Measurements from ENCODE around the gene EPB41L2.

The EPB41L2 gene

DNA sequence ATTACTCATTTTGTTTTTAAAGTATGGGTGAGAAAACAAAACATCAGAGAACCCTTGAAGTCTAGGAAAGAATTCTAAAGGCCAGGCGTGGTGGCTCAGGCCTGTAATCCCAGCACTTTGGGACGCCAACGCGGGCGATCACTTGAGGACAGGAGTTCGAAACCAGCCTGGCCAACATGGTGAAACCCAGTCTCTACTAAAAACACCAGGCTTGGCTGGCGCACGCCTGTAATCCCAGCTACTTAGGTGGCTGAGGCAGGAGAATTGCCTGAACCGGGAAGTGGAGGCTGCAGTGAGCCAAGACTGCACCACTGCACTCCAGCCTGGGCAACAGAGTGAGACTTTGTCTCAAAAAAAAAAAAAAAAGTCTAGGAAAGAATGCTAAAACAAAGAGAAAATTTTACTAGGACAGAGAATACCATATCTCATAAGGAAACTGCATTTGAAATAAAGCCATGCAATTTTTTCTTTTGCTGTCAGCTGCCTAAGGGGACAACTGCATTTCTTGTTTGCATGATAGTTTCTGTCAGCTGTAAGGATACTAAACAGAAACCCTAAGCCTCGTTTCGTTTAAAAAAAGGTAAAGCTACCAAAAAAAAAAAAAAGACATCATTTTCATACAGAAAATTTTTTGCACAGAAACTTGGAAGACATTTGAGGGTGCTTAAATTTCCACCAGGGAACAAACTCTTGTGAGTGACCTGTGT is 203.7 kb downstream of the EPB41L2 start:
- no peak for DNase-seq

DNA sequence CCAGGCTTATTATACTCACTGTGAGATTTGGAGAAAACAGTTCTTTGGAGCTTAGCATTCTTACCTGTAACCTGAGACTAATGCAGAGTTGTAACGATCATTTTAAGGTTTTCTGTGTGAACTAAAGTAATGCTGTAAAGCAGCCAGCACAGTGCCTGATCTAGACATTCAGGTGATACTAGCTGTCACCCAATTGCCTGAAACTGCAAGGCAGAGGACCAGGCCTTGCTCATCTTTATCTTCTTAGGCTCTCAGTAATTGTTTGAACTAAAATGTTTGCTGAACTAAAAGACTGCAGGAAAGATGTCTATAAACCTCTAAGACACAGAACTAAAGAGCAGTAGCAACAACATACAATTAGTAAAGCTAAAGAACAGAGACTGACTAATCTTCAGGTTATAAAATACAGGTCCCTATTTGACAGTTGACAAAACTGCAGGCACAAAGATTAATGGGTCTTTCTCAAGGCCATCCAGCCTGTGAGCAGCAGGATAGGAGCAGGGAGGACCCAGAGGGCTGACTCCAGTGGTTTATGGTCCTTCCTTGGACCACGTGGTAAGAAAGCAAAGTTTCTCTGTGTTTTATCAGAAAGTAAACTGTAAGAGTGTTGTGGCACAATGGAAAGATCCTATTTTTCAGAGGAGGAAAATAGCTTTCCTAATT is 204.4 kb downstream of the EPB41L2 start:
- DNase-seq = no peak

DNA sequence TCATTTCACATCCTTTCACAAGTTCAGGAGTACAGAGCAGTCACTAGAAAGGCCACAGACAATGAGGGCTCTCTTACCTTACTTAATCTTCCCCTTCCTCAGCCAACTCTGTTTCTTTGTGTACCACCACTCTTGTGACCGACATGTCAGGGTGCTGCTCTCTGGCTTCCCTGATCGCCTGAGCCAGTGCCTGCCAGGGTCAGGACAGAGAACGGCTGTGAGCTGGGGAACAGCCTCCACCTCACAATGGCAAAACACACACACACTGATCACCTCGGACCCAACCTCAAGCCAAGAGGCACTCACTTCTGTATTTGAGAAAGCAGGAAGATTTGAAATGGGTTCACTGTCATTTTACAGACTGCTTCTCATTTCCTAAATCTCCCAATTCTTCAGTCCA is 205.0 kb downstream of the EPB41L2 start:
- no peak for DNase-seq

DNA sequence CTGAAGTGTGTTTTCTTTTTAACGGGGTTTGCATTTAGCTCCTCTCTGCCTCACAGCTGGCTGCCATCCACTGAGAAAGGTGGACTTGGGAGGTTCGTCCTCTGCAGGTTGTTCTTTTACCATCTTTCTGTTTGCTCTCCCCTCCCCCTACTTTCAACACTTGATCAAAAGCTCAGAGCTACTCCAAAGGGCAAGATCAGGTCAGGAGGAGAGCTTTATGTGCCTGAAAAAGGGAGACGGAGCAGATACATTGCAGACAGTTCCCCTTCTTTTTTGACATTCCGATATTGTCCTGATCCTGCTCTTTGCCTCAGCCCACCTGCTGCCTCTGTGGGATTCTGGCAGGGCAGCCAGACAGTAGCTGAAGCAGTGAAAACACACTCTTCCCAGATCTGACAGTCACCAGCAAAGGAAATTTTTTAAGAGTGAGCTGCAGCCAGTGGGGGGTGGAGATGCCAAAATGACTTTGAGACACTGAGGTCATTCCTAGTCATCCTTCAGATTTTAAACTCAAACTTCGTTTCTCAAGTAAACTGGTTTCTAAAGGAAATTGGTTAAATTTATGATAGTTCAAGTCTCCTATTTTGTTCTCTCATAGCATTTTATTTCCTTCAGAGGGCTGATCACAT is 209.4 kb downstream of the EPB41L2 start:
- no peak for DNase-seq

DNA sequence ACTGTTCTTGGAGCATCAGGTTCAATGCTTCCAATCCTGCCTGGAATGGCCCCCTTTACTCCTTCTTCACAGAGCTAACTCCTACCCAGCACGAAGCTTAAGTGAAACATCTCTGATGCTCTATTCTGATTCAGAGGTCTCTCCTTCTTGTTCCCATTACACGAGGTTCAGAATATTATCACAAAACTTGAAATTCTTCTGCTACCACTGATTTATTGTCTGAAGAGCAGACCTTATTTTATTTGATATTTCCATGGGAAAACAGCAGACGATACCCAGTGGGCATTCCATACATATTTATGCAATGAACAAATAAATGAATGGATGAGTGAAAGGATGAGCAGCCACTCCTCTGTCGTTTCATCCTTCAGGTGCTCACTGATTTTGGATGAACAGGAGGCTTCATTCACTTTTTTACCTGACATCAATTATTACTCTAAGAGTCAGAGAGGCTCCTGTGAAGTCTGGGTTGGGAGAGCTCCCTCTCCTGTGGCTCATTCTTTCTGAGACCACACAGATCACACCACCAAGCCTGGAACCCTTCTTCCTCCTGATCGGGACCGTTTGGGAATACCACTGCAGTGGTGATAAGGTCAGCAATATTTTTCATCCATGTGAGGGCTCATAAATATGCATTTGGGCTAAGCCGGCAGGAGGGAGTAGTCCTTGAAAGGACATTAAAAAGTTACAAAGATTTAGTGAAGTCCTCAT is 210.0 kb downstream of the EPB41L2 start:
- no peak for DNase-seq

DNA sequence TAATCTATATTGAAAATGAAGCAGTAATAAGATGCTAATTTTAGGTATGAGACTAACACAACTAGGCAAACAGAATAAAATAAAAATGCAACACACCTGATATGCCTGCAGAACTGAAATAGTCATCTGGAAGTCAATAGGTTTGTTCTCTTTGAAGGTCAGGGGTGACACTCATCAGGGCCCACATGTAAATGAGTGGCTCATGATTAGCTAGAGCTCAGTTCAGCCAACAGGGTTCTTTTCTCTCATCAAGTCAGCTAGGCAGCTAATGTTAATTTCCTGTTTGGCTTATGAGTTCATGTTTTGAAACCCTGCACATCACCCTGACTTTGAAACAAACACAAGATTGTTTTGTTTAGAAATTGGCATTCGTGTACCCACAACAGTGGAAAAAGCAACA is 212.0 kb downstream of the EPB41L2 start:
- no peak for DNase-seq

DNA sequence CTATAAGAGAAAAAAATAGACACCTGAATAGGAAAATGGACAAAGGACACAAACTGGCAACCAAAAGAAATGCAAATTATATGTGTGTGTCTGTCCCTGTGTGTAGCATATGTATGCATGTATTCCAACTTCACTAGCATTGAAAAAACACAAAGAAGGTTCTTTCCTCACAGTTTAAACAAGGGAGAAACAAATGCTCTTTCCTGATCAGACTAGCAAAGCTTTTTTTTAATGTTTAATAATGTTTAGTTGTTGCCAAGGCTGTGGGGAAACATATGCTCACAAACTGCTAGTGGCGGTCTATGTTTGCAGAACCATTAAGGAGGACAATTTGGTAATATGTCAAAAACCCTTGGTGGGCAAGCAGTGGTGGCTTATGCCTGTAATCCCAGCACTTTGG is 213.5 kb downstream of the EPB41L2 start:
- no peak for DNase-seq

DNA sequence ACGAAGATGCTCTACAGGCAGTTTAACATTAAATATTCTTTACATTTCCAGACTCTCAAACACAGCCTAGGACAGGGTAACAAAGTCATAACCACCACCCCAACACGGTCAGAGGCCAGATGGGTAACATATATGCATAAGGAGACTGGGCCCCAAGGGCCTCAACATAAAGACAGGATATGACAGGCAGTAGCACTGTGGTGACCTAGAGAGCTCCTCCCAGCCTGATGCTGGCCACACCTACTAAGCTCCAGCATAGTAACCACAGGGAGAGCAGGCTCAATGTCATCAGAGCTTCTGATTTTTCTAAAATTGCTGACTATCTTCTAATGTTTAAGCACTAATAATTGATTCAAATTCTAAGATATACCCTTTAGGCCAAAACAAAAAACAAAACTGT is 214.1 kb downstream of the EPB41L2 start:
- DNase-seq = no peak

DNA sequence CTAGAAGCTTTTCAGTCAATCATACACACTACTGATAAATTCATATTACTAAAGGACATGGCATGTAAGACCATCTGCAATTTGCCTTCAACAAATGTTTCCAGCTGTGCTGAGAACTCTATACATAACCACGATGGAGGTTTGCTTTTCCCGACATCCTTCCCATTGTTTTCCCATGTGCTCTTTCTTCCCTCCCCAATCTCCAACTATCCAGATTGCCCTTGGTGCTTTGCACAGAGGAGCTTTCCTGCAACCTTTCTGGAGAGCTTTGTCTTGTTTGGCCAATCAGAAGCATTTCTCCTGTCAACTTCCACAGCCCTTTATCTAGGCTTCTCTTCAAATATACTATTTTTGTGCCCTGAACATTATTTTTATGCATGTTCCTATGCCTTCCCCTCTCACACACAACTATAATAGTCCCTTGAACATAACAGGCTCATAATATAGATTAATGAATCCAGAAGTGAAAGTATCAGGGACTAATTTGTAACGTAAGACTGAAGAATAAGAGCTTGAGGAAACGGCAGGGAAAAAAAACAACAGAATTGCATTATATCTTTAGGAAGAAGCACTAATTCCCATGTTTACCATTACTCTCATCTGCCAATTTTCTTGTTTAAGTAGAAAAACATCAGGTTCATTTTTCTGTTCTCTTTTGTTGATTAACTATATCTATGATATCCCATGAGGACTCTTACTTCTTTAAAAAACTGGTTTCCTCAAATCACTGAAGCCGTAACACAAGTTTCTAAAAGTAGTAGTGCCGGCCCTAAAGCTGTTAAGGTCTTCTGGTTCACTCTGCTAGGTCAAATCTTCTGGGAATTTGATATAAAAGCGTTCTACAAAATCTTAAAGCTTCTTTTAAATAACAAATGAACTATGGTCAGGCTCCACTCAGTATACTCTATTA is 215.8 kb downstream of the EPB41L2 start:
- DNase-seq = no peak

DNA sequence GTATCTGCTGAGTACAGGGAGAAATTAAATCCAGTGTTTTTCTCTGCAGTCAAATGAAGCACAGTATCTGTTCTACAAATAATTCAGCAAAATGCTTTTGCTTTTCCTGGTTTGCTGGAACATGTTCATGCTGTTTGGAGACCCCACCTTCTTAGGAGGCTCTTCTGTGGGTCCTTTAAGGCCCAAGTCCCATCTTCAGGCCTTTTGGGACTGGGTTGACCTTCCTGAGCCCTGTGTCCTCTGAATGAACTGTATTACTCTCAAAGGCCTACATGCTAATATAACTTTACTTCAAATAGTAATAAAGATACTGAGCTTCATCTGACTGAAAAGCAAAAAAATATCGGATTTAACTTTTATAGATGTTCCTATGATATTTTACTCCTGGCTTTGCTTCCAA is 216.5 kb downstream of the EPB41L2 start:
- DNase-seq = no peak

DNA sequence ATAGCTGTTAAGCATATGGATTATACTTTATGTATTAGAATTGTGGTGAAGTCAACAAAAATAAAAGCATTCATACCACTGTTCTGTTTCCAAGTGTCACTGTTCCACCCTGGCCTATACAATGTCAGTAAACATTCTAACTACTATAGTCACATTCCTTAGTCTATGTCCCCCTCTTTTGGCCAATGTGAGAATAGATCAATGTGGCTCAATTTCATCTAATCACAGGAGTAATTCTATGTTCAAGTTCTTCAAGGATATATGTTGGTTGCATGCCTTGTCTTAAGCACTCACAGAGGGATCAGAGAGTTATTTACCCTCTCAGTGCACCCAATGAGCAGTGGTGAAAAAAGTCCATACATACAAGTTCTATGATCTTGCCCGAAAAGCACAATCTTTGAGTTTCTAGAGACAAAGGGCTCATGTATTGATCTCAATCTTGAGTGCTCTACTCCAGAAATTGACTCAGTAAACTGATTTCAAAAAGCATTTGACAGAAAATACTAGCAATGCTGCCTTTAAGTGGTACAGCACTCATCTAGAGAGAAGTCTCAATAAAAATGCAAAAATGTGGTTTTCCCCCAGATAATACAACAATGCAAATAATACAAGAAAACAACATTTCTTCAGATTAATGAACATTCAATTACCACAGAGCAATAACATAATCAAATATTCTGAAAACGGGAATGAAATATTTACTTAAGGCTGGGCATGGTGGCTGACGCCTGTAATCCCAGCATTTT is 219.3 kb downstream of the EPB41L2 start:
- DNase-seq = peak; percentile 77

DNA sequence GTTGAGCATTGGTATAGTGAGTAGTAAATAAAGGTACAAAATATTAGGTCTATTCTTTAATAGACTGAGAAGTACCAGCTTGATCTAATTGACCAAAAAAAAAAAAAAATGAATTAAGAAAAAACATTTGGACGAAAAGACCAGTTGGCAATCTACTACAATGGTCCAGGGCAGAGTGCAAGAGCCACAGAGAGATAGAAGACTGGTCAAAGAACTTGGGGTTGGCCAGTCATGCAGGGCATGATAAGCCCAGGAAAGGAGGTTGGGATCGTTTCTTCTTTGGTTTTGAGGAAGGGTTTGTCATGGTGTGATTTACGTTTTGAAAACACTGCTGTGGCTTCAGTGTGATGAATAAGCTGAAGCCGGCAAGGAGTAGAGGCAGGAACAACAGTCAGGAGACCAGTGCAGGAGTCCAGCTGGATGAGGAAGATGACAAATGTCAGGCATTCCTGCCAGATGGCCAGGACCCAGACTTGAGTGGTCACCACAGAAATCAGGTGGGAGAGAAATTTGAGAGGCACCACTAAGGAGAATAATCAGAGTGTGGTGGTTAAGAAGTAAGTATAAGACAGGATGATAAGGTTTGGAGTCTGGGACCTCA is 221.8 kb downstream of the EPB41L2 start:
- DNase-seq = no peak

DNA sequence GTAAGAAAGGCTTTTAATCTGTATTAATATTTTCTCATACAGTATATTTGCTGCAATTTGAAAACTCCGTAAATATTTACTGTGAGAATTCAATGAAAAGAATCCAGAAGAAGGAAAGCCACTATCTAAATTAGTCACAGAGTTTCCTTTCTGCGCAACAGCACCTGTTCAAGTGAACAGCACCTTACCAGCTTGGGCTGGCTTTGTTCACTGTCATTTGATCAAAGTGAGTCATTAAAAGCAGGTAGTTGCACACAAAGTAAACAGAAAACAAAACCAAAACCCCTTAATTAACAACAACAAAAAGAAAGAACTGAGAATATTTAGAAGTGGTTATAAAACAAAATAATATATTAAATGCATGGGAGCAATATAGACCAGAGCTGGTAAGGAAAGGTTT is 223.0 kb downstream of the EPB41L2 start:
- no peak for DNase-seq

DNA sequence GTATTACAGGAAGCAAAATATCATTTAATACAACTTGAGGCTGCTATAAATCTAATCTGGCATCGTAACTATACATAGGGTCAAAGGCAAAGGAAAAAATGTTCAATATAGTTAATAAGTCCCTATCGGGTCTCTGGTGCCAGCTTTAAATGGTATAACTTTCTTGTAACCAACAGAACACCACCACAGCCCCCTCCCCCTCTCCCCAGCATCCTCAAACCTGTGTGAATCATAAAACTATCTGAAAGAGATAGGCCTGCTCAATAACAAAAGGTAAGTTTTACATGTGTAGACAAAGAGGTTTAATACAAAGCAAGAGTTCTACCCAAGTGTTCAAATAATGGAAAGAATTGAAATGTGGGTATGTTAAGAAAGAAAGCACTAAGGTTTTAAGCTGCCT is 223.7 kb downstream of the EPB41L2 start:
- no peak for DNase-seq

DNA sequence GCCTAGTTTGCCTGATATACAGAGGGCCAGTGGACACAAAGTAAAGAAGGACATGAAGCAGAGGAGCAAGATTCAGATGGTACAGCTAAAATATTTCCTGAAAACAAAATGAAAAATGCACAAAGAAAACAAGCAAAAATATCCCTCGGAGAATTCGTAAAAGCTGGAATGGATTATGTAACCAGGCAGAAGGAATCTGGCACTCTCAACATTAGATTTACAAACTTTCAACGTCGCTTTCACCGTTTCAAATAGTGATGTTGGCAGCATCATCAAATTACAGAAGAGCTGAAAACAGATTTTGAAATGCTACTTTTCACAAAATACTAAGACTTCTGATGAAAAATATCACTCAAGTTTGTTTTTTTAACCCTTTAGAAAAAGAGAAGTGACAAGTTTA is 224.1 kb downstream of the EPB41L2 start:
- DNase-seq = peak; percentile 17

DNA sequence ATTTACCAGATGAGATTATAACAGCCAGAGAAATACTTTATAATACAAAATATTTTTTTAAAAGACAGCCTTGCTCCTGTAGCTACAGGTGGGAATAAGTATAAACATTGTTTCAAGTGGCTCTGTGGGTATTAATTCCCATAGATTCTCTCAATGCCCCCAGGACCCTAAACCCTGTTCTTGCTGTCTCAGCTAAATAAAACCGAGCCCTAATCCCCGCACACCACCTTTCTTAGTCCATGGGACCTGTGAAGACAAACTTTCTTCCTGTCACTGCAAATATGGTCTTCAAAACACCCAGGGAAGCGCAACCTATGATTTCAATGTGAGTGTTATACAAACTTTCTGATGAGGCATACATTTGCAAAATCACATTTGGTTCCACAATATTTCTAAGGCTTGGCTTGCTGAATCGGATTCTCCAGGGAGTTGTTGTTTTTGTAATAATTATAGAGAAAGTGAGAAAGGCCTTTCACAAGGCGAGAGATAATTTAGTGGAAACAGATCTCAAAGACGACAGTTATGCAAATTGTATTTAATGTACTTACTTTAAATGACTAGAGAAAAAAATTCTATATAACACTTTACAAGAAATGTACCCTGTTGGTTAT is 224.7 kb downstream of the EPB41L2 start:
- no peak for DNase-seq

DNA sequence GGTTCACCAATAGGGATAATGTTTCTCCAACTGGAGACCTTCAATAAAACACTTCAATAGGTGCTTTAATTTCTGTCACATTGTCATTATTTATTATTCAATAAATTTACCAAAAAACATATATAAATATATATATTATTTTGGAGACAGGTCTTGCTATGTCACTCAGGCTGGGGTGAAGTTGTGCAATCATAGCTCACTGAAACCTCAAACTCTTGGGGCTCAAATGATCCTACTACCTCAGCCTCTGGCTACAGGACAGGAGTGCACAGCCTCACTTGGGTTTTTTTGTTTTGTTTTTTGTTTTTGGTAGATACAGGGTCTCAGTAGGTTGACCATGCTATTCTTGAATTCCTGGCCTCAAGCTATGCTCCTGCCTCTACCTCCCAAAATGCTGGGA is 226.0 kb downstream of the EPB41L2 start:
- DNase-seq = no peak

DNA sequence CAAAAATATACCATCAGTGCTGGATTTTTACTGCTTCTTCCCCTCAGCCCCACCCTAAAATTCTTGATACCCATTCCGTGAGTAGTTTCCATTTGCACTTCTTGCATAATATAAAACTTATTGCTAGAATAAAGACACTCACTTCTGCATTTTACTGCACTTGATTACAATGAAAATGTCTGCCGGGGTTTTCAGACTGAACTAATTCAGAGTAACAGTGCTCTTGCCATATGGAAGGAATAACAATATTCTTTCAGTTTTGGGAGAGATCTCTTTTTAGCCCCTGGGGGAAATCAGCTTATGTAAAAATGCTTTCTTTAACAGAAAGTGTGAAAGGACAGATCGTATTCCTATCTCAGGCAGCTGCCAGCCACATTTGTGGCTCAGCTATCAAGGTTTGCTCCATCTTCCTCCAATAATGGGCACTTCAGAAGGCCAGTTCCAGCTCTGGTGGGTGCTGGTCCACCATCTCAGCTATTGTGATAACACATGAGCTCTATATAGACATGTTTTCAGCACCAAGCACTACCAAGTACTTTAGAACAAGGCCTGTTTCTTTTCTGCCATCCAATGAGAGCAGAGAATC is 226.9 kb downstream of the EPB41L2 start:
- DNase-seq = no peak

DNA sequence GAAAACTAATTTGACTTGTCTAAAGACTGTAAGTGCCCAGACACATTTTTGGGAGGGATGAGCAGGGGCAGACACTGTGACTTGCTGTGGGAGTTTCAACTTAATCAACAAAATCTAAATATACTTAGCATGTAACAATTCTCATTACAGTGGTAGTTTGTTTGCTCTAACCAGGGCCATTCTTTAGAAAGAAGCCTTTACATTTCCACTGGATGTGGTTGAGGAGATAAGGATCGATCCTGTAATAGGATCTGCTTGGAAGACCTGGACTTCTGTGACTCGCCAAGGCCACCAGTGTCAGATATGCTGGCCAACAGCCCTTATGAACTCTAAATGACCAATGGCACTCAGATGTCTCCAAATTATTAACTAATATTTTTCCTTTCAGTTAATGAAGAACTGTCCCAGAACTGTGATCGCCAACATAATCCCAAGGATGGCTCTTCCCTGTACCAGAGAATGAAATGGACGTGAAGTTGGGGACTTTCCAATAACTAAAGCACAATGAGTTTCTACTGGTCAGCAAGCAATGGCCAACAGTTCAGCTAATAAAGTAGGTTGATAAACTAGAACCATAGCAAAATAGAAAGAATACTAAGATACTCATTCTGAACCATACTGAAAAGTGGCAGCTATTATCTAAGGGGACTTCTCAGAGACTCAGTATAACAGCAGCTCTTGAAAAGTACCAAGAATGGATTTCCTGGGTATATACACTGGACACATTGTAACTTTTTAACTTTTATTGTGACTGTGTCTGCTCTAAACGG is 228.4 kb downstream of the EPB41L2 start:
- no peak for DNase-seq

DNA sequence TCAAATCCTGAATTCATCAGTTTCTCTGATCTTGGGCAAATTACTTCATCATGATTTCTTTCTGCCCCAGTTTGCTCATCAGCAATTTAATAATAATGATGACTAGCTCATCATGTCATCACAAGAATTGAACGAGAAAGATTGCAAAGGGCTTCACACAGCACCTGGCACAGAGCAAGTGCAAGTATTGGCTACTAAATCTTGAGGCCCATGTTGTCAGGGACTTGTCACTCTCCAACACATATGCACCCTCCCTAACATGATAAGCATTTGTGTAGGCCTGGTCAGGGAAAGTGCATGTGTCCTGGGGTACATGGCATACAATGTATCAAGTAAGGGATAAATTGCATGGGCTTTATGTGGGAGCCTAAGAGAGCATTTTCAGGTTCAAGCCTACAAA is 229.5 kb downstream of the EPB41L2 start:
- no peak for DNase-seq

Measured in eye (tissue), 1 donor.